ENCODE data around the gene KIF3A.
"Not testable (repeated sequence)": the region's sequence is repeated elsewhere in the genome, so short reads cannot be mapped to it uniquely, and the experiment has no call there.

KIF3A gene

GRCh38 chr5:132695956-132696355 lies 41.4 kb downstream of the KIF3A start:
- TF ChIP-seq CTCF (conservative IDR thresholded peaks at IDR 0.05; ENCODE audit: low read depth, low read length): no peak
- no peak overlapping the region for H3K4me3 ChIP-seq (ENCODE audit: low read depth, low read length)
- DNase-seq (ENCODE audit: low read depth): no peak

GRCh38 chr5:132692632-132692967 lies 44.7 kb downstream of the KIF3A start:
- no peak overlapping the region for H3K4me3 ChIP-seq (ENCODE audit: low read depth, low read length)
- DNase-seq (ENCODE audit: low read depth): no peak
- no peak for TF ChIP-seq CTCF (conservative IDR thresholded peaks at IDR 0.05; ENCODE audit: low read depth, low read length)

GRCh38 chr5:132691755-132692631 lies 45.4 kb downstream of the KIF3A start:
- DNase-seq (ENCODE audit: low read depth); H3K4me3 ChIP-seq (ENCODE audit: low read depth, low read length): not testable (repeated sequence)

GRCh38 chr5:132690156-132690555 lies 47.2 kb downstream of the KIF3A start:
- TF ChIP-seq CTCF (conservative IDR thresholded peaks at IDR 0.05; ENCODE audit: low read depth, low read length): no peak
- no peak for DNase-seq (ENCODE audit: low read depth)
- no peak overlapping the region for H3K4me3 ChIP-seq (ENCODE audit: low read depth, low read length)

- TF ChIP-seq CTCF (conservative IDR thresholded peaks at IDR 0.05; ENCODE audit: low read depth, low read length): no peak
- no peak for DNase-seq (ENCODE audit: low read depth)
- H3K4me3 ChIP-seq (ENCODE audit: low read depth, low read length): no peak overlapping the region
These were observed 47.8 kb downstream of the KIF3A start for GRCh38 chr5:132689513-132689912.

- TF ChIP-seq CTCF (conservative IDR thresholded peaks at IDR 0.05; ENCODE audit: low read depth, low read length): no peak
- no peak overlapping the region for H3K4me3 ChIP-seq (ENCODE audit: low read depth, low read length)
- DNase-seq (ENCODE audit: low read depth): peak; percentile 47
These were observed 48.6 kb downstream of the KIF3A start for GRCh38 chr5:132688536-132689339.

GRCh38 chr5:132687995-132688394 lies 49.4 kb downstream of the KIF3A start:
- DNase-seq (ENCODE audit: low read depth): no peak
- no peak for TF ChIP-seq CTCF (conservative IDR thresholded peaks at IDR 0.05; ENCODE audit: low read depth, low read length)
- no peak overlapping the region for H3K4me3 ChIP-seq (ENCODE audit: low read depth, low read length)
